GM13976 (cell line): ENCODE measurements around the gene DNMT3A.

Experiments
- DNase-seq: peaks from one replicate; pipeline ENCODE4 v3.0.0; 2012; ENCODE audit warnings: low spot score
- in situ Hi-C: fragments of 300-500 bp; cut with MboI; formaldehyde crosslinking; loops from one replicate; pipeline ENCODE4 v1.12.0; 2022; ENCODE audit warnings: low sequenced_read_pairs, mixed read lengths, inconsistent platforms; ENCODE audit not compliant: unreplicated experiment
- TF ChIP-seq, protein P1 (sequence below): IDR thresholded peaks from 2 replicates; pipeline ENCODE4 v1.5.1; 2012; ENCODE audit warnings: borderline replicate concordance, mild to moderate bottlenecking; ENCODE audit not compliant: insufficient read depth; ENCODE audit errors: extremely low read depth, missing control alignments, control extremely low read depth

Gene DNMT3A

DNA sequence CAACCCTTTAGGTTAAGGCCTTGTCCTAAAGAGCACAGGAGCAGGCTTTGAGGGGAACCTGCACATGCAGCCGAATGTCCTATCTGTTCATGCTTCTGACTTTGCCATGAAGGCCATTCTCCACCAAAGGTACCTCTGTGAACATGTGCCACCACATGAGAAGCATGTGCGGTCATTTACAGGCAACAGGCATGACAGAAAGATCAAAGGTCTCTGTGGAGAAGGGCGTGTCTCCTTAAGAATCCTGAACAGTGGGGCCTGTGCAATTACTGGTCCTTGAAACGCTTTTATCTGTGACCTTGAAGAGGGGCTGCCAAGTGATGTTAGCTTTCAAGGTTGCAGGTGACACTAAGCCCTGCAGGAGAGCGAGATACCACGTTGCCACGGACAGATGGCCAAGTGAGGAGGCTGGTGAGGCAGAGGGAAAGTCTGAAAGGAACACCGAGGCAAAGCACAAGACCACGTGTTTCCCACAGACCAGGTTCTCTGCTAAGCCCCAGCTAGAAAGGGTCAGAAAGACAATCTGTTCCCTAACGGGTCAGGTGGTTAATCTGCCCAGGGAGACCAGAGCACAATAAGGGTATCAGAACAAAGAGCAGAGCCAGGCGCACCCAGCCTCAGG, 153.9 kb downstream of the DNMT3A start:
- in situ Hi-C loops = no loop called here
- DNase-seq = no peak

DNA sequence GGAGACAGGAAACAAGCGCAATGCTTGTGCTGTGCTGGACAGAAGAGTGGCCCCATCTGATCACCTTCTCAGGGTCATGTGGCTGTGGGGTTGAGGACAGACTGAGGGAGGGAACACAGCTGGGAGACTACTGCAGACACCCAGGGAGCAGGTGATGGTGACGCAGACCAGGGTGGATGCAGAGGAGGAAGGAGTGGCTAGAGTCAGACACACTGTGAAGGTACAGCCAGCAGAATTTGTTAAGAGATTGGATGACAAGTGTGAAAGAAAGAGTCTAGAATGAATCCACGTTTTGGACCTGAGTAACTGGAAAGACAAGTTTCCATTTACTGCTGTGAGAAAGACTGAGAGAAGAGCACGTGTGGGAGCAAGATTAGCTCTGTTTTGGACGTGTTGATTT, 157.5 kb downstream of the DNMT3A start:
- DNase-seq = no peak
- in situ Hi-C loops = no loop called here
- TF ChIP-seq, protein P1, sequence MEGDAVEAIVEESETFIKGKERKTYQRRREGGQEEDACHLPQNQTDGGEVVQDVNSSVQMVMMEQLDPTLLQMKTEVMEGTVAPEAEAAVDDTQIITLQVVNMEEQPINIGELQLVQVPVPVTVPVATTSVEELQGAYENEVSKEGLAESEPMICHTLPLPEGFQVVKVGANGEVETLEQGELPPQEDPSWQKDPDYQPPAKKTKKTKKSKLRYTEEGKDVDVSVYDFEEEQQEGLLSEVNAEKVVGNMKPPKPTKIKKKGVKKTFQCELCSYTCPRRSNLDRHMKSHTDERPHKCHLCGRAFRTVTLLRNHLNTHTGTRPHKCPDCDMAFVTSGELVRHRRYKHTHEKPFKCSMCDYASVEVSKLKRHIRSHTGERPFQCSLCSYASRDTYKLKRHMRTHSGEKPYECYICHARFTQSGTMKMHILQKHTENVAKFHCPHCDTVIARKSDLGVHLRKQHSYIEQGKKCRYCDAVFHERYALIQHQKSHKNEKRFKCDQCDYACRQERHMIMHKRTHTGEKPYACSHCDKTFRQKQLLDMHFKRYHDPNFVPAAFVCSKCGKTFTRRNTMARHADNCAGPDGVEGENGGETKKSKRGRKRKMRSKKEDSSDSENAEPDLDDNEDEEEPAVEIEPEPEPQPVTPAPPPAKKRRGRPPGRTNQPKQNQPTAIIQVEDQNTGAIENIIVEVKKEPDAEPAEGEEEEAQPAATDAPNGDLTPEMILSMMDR = no peak

More for the DNA sequence above, 153.9 kb downstream of the DNMT3A start:
- TF ChIP-seq, protein P1 = no peak

- TF ChIP-seq, protein P1 = no peak
- no peak for DNase-seq
- in situ Hi-C loops = no loop called here
Observed at GRCh38 chr2:25178976-25179375, 162.7 kb downstream of the DNMT3A start.
